ENCODE measurements around the gene CRHBP.
"Not testable (repeated sequence)": the region's sequence is repeated elsewhere in the genome, so short reads cannot be mapped to it uniquely, and the experiment has no call there.

Gene CRHBP

DNA sequence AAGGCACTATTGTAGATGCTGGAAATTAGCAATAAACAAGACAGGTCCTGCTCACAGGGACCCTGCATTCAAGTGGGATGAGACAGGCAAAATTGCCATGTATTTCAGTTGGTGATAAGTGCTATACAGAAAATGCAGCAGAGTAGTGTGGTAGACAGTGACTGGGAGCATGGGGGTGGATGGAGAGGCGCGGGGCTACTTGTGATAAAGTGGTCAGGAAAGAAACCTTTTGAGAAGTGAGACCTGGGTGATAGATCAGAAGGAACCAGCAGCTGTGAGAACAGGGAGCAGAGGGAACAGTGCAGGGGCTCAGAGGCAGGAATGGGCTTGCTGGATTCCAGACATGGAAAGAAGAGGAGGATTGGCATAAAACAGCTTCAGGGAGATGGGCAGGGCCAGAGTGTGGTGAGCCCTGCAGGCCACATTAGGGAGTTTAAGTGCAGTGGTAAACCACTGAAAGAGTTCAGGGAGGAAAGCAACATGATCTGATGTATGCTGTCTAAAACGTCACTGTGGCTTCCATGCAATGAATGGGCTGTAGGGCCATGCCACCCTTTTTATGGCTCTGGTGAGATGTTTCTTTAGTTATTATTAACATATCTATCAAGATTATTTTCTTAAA lies 7.3 kb downstream of the CRHBP start:
- DNase-seq: no peak

DNA sequence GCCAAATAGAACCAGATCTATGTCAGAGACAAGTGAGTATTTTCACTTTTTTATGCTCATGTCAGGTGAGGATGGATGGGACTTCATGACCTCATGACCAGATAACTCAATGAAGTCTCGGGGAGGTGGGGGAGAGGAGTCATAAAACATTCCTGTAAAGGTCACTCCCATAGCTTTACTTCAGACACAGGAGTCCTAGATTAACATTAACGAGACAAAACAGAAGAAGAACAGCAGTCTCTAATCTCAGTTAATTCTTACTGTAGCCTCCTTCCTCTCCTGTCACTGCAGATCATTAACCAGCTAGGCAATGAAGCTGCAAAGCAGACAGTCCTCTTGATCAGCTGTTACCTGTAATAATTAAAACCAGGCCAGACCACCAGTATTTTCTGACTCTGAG lies 11.2 kb downstream of the CRHBP start:
- no peak for DNase-seq

DNA sequence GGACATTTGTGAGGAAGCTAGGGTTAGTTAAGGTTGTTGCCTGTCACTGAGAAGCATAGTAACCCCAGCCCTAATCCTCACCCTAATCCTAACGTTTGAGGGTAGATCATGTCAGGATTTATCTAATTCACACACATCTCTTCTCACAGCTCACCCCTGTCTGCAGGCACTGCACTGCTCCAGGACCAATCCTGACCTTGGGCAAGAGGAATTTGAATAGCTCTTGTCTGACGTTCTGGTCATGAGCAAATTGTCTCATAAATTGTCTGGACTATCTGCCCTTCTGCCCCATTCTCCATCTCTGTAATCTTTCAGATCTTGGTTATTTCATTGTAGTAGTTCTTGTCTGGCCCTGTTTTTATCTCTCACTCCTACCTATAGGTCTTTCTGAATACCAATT lies 18.7 kb downstream of the CRHBP start:
- DNase-seq: no peak

DNA sequence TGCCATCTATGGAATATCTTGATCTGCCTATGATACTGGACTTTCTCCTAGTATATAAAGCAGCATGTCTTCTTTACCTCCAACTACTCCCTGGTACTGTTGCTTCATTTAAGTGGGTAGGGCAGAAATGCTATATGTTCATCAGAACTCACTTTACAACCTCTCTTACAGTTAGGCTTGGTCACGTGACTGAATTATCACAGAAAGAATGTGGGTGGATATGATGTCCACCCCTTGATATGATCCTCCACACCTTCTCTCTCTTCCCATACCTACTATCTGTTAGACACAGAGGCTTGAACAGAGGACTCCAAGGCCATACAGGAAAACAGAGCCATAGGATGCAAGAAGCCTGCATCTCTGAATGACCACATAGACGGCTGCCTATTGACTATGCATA lies 19.8 kb downstream of the CRHBP start:
- DNase-seq: no peak

DNA sequence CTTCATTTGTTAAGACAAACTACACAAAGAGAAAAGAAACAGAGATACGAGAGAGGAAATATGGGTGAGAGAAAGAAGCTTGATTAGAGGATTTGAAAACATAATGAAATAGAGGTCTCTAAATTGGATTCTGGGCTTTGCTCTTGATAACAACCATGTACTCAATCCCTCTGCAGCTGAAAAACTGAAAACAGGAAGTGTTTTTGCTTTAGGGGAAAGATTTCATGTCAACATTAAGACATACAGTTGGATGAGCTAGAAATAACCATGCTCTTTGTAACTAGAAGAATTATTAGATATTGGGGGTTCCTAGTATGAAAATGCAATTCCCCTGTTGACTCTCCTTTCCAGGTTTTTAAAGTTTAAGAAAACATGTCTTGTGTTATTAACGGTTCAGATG lies 21.9 kb downstream of the CRHBP start:
- DNase-seq: no peak

DNA sequence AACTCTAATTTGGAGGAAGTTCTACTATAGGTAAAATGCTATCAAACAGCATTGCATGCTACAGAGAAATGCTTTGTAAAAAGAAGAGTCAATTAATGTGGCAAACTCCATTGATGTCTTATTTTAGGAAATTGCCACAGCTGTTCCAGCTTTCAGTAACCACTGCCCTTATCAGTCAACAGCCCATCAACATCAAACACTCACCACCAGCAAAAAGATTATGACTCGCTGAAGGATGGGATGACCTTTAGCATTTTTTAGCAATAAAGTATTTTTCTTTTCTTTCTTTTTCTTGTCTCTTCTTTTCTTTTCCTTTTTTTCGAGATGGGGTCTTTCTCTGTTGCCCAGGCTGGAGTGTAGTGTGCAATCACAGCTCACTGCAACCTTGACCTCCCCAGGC lies 26.0 kb downstream of the CRHBP start:
- DNase-seq: no peak

DNA sequence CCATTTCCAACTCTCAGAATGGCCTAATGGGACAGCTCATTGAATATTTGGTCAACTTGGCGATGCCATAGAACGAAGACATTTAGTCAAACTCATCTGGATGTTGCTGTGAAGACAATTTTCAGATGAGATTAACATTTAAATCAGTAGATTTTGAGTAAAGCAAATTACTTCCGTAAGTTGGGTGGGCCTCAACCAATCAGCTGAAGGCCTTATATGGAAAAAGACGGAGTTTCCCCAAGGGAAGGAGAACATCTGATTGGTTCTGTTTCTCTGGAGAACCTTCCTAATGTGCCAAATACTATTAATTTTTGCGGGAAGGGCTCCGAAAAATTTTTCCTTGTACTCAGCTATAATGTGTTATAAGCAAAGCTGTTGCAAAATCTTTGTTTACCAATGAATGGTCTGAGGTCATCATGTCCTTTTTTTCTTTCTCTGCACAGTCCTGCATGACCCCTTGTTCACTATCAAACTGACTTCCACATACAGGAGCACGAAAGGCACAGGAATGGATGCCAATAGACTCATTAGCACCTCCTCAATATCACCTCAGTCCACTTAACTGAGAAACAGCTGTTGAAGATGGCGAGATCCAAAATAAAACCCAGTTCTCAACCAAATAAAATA lies 27.8 kb downstream of the CRHBP start:
- no peak for DNase-seq

DNA sequence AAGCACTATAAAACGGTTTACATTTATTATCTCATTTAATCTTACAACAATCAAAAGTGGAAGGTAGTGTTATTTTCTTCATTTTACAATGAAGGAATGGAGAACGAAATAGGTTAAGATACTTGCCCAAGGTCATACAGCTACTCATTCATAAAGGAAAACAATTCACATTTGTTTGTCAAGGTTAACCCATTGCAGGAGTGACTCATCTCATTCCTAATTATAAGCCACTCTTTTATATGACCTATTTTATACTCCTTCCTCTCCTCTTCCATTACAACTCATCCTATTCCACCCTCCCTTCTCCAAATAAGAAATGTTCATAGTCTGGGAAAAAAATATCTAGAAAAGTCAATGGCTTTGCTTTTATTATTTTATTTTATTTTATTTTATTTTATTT lies 29.6 kb downstream of the CRHBP start:
- no peak for DNase-seq

DNA sequence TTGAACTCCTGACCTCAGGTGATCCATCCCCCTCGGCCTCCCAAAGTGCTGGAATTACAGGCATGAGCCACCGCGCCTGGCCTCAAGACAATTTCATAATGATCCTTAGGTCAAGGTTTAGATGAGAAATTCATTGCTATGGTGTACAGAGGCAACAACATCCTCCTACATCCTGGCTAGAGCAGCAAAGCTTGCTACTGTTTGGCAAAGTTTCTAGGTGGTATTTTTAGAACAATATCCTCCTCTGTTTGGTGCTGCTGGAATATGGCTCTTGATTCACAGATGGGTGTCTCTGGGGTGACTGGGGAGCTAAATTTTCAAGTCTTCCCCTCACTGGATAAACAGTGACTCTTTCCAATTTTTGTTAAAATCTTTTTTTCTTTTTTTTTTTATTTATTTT lies 30.6 kb downstream of the CRHBP start:
- no peak for DNase-seq

DNA sequence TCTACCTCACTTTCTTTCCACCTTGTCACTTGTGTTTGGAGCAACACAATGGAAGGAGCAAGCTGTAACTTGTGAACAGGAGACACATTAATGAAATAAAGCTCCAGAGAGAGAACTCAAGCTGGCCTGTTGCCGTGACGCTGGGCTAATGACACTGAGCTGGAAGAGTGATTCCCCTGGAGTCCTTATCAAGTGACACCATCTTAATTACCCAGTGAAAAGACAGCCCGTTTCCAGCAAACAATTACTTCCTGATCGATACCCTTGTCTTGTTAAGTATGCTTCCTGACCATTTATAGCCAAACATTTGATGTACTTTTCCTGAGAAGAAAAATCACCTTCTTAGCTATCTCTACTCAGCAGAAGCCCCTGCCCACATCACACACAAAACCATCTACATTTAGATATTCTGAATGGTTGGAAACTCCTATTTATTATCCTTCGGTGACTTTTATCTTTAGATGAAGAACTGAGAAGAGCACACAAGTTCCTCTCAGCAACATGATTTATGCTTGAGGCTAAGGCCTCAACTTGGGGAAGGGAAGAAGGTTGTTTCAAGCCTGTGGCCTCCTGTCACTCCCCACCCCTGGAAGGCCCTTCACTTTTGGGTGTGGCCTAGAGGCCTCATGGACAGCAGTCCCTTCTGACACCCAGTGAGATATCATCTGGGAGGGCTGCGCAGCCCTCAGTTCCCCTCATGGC lies 34.1 kb downstream of the CRHBP start:
- no peak for DNase-seq

DNA sequence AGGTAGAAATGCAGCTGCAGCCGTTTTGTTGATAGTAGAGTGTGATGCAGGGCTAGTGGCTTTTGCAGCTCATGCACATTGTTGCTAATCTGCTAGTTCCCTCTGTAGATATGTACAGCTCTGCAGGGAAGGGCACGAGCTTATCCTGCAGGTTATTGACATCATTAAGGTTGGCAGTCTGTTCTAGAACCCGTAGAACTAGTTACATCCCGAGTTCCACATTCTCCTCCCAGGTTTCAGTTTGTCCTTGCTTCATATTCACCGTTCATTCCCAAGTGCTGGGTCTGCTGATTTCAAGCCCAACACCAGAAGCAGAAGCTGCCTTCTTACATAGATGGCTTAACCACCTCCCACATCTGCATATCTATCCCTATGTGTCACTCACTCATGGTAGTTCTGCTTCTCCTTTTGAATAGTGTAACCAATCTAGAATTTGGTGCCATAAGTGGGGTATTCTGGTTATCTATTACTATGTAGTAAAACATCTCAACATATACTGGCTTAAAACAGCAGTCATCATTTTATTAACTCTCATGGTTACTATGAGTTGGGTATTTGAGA lies 38.1 kb downstream of the CRHBP start:
- DNase-seq: no peak

DNA sequence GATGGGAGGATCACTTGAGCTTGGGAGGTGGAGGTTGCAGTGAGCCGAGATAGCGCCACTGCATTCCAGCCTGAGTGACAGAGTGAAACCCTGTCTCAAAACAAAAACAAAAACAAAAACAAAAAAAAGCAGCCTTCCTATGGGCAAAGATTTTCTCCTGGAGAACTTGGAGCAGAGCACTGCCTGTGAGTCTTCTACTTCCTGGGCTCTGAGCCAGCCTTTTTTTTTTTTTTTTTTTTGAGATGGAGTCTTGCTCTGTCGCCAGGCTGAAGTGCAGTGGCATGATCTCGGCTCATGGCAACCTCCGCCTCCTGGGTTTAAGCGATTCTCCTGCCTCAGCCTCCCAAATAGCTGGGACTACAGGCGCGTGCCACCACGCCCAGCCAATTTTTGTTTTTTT lies 40.6 kb downstream of the CRHBP start:
- not testable (repeated sequence) for DNase-seq

DNA sequence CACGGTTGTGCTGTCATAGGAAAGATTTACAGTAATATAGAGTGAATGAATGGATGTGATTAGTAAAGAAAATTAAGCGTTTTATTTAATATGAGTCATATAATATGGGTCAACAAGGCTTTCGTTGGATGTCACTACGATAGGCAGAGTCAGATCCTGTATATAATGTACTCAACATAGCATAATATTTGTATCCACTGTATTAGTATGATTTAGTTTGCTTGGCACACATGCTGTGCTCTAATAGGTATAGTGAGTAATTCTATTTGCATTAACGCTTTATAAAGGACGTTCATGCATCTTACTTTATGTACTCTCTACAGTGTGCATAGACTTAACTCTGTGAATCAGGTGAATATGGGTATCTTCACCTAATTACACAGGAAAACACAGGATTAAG lies 41.5 kb downstream of the CRHBP start:
- DNase-seq: no peak

DNA sequence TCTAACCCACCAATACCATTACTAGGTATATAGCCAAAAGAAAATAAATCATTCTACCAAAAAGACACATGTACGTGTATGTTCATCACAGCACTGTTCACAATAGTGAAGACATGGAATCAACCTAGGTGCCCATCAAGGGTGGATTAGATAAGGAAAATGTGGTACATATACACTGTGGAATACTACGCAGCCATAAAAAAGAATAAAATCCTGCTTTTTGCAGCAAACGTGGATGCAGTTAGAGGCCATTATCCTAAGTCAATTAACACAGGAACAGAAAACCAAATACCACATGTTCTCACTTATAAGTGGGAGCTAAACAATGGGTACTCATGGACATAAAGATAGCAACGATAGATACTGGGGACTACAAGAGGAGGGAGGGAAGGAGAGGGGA lies 45.4 kb downstream of the CRHBP start:
- DNase-seq: not testable (repeated sequence)

DNA sequence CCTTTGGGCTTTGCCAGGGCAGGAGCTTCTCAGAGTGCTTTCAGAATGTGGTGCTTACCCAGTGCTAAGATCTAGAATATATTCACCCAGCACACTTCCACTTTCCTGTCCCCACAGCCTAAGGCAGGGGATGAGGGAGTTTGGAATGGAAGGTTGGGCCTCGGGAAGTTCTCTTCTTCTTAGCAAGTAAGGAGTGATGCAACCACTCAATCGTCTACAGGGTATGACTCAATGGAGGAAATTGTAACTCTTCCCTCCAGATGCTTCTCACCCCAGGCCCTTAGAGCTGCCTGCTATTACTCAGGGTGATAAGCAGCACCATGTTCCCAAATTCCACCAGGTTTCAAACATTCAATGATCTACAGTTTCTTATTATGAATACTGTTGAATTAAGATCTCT lies 46.6 kb downstream of the CRHBP start:
- no peak for DNase-seq

DNA sequence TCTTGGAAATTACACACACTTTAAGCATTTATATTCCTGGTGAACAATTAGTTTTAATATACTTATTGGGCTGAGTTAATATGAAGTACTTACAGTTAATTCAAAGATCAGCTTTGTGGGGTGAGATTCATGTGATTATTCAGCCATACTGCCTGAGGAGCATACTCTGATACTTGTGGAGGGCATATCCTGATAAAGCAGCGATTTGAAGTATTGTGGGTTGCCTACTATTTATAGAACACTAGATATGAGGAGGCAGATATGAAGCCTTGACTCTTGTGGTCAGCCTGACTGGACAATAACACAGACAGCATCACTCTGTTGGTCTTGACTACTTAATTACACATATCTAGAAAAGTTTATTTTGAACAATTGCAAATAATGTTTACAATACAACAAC lies 50.4 kb downstream of the CRHBP start:
- DNase-seq: no peak

DNA sequence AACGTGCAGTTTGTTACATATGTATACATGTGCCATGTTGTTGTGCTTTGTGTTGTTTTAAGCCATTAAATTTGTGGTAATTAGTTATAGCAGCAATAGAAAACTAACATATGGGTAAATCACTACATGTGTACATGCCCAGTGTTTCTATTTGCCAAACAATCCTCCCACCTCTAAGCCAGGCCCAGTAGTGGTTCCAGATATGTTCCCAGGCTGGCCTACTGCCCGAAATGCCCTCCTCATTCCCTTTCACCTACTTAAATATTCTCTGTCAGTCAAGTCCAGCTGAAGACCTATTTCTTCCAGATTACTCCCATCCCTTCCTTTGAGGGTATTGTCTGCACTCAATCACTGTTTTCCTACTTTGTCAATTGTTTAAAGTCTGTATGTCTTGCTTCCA lies 53.3 kb downstream of the CRHBP start:
- DNase-seq: no peak

DNA sequence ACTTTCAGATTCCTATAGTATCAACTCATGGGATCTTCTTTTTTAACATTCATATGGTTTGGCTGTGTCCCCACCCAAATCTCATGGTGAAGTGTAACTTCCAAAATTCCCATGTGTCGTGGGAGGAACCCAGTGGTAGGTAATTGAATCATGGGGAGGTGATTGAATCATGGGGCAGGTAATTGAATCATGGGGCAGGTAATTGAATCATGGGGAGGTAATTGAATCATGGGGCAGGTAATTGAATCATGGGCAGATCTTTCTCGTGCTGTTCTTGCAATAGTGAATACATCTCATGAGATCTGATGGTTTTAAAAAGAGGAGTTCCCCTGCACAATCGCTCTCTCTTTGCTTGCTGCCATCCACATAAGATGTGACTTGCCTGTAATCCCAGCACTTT lies 55.6 kb downstream of the CRHBP start:
- DNase-seq: no peak

DNA sequence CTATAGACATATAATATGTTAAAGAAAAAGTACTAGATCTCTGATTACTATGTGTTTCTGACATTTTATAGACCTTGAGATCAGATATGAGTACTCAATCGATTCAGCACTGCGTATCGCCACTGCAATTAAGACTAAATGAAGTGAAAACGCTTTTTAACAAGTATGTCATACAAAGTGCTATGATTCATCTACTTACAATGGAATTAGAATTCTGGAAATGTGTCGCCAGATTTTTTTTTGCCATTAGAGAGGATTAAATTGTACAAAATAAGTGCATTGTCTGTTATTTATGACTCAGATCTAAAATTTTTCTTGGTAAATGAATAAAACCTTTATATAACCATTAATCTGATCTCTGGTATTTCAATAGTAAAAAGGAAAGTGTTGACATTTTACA lies 57.4 kb downstream of the CRHBP start:
- no peak for DNase-seq

DNA sequence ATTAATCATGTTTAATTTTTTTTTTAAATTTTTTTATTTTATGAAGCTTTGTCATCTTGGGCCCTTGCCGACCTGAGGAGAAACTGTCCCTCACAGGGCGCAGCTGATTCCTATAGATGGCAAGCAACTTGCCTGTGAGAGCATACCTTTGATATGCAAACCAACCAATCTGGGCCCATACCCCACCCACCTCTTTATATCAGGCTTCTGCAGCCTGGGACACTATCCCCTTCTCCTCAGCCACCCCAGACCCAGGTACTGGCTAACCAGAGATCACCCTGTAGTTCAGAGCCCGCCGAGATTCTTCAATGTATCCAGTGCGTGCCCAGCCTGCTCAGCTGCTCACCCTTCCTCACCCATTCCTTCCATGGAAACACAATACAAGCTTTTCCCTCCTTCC lies 58.7 kb downstream of the CRHBP start:
- DNase-seq: no peak

DNA sequence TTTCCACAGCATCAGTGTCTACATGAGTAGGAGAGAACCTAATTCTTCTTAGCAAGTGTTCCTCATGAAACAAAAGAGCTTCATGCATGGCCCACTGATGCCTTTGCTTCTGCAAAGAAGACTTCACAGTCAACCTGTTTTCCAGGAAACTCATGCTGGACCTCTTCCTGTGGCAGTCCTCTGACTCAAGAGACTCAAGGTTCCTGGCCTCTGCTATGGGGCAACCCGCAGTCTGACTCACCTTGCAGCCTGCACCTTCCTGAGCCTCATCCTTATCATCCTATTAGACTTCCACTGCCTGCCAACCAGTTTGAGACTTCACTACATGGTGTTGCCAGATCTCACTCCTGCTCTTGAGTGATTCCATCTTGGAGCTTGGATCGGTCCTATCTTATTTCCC lies 59.8 kb downstream of the CRHBP start:
- DNase-seq: no peak

DNA sequence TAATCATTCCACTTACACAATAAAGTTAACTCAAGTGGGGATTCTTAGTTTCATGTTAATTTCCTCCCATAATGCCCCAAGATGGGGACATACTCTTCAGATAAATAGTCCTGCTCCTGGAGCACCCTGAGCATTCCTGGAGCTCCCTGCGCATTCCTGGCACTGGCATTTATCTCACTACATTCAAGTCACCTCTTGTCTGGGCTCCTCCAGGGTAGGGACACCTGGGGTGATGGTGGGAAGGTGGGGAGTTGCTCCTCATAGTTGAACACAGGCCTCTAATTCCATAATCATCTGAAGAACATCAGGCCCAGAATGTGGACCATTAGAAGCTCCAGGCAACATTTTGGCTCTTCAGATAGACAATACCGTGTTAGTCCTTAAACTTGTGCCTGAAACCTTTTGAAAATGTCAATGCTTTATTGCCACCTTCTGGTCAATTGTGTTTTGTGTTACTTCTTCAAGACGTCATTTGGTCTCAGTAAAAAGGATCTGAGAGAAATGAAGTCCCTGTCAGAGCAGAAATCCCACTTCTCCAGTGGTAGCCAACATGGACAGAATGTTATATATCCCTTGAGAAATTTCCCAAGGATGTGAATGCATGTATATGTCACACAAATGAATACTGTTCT lies 63.2 kb downstream of the CRHBP start:
- no peak for DNase-seq

DNA sequence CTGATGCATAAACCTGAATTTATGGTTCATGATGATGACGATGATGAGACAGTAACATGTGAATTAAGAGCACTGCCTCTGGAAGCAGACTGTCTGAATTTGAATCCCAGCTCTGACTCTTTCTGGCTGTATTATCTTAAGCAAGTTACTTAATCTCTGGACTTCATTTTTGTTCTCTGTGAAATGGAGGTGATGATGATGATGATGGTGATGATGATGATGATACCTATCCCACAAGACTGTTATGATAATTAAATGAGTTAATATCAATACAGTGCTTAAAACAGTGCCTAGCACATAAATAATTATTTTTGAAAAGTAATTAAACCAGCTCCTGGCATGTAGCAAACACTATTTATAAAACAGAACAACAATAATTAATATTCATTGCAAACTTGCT lies 64.1 kb downstream of the CRHBP start:
- no peak for DNase-seq

DNA sequence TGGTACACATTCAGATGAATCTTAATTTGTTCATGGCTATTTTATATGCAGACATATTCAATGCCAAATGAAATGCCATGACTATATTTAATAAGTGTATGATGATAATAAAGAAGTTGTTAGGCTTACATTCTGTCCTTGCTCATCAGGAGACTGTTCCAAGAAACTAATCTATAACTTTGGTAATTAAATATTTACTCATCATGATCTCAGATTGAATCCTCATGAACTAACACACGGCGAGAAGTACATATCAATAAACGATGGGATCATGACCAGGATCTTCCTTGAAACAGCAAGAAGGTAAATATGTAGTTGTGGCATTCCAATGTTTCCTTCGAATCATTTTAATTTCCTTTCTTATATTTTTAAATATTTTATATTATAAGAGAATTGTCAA lies 64.8 kb downstream of the CRHBP start:
- DNase-seq: no peak
